PC-9 (cell line): Measurements from ENCODE around the gene FXYD6. TPM values are rescaled to one million over a fixed set of nuclear protein-coding genes. Genes with fewer than 3 reads are reported as not detected.

Experiments
- BruUV-seq: library from RNA; stranded (reverse); fragments of 400-500 nt; replicated peaks from 2 replicates; lab custom pipeline; 2021; lab: Mats Ljungman, UMichigan
- CTCF ChIA-PET: fragments of 300-600 bp; sonication (Branson Sonifier 250); formaldehyde crosslinking; loops from one replicate; lab custom pipeline; 2022; ENCODE audit warnings: antibody characterized with exemption; lab: Charles Lee
- POLR2A ChIA-PET: fragments of 300-600 bp; sonication (Branson Sonifier 250); formaldehyde crosslinking; loops from one replicate; lab custom pipeline; 2022; ENCODE audit warnings: antibody characterized with exemption; ENCODE audit not compliant: unreplicated experiment; lab: Charles Lee
- DNase-seq, 2 experiments: peaks; one replicate each; pipeline versions ENCODE4 v3.0.0 to v3.0.0-alpha.2; 2015 to 2022; ENCODE audit warnings: mixed read lengths in 1 of 2
- H2AFZ ChIP-seq: fragments of 200-600 bp; sonication (generic); 2 replicates; pipeline ENCODE4 v1.8.1; 2017; ENCODE audit warnings: antibody characterized with exemption
- H3F3A ChIP-seq: fragments of 200-600 bp; sonication (generic); 2 replicates; pipeline ENCODE4 v1.8.1; 2017; ENCODE audit warnings: antibody characterized with exemption, mild to moderate bottlenecking, low read depth; ENCODE audit not compliant: insufficient read depth
- H3K27ac ChIP-seq: fragments of 200-600 bp; sonication (generic); 2 replicates; pipeline ENCODE4 v1.6.1; 2016; ENCODE audit warnings: mixed run types
- H3K27me3 ChIP-seq: fragments of 200-600 bp; sonication (generic); 2 replicates; pipeline ENCODE4 v1.6.1; 2016; ENCODE audit warnings: low read depth, mixed run types; ENCODE audit not compliant: insufficient read depth
- H3K36me3 ChIP-seq: fragments of 200-600 bp; sonication (generic); 2 replicates; pipeline ENCODE4 v1.6.1; 2016; ENCODE audit warnings: low read depth, mixed run types
- H3K4me1 ChIP-seq: fragments of 200-600 bp; sonication (generic); replicated peaks from 2 replicates; pipeline ENCODE4 v1.6.1; 2016; ENCODE audit warnings: mixed run types; ENCODE audit not compliant: insufficient read depth
- H3K4me2 ChIP-seq: fragments of 200-600 bp; sonication (generic); 2 replicates; pipeline ENCODE4 v1.6.1; 2017; ENCODE audit warnings: mixed run types
- H3K4me3 ChIP-seq: fragments of 200-600 bp; sonication (generic); 2 replicates; pipeline ENCODE4 v1.6.1; 2016; ENCODE audit warnings: mixed run types
- H3K79me2 ChIP-seq: fragments of 200-600 bp; sonication (generic); 2 replicates; pipeline ENCODE4 v1.6.1; 2017; ENCODE audit warnings: low read depth, mixed run types
- H3K9me2 ChIP-seq: fragments of 200-600 bp; sonication (generic); 2 replicates; pipeline ENCODE4 v1.8.1; 2017; ENCODE audit warnings: mild to moderate bottlenecking; ENCODE audit not compliant: insufficient read depth
- H3K9me3 ChIP-seq: fragments of 200-600 bp; sonication (generic); 2 replicates; pipeline ENCODE4 v1.8.1; 2016; ENCODE audit warnings: low read depth; ENCODE audit not compliant: insufficient read depth
- H4K20me1 ChIP-seq: fragments of 200-600 bp; sonication (generic); 2 replicates; pipeline ENCODE4 v1.8.1; 2017; ENCODE audit not compliant: insufficient read depth
- EZH2 ChIP-seq: fragments of 200-600 bp; sonication (generic); IDR thresholded peaks from 2 replicates; pipeline ENCODE4 v1.8.0; 2017; ENCODE audit warnings: antibody characterized with exemption, low read depth
- intact Hi-C: fragments of 100-400 bp; cut with micrococcal nuclease; formaldehyde crosslinking; loops from one replicate; pipeline ENCODE4 v1.10.0; 2022; ENCODE audit not compliant: unreplicated experiment
- total RNA-seq: library from RNA; stranded (reverse); gene quantifications from 2 replicates; pipeline ENCODE4 v1.2.3, GENCODE V29; 2021
- TF ChIP-seq, protein P1 (sequence below): fragments of 200-600 bp; sonication (generic); conservative IDR thresholded peaks from 2 replicates; pipeline ENCODE4 v1.6.1; 2017; ENCODE audit warnings: mixed run types, antibody characterized with exemption, mild to moderate bottlenecking, moderate library complexity

The FXYD6 gene
- total RNA-seq, 1 experiment from 2014 or later = 0.20 TPM

DNA sequence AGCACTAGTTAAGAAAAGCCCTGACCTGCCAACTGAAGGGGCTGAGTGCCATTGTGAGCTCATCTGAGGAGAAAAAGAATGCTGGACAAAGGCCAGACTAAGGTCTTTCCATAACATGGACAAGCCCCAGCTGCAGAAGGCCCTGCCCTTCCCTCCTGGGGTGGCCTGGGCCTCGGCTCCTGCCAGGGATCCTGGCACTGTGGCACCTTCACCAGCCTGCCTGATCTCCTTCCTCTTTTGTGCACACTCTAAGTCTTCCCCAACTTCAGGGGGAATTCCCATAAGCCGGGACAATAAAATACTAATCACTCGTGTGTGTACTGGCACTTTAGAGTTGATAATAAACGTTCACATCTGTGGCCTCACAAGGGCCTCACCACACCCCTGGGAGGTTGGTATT, 42.9 kb upstream of the FXYD6 start:
- no peak overlapping the region for H3K4me2 ChIP-seq
- no peak overlapping the region for H3K4me3 ChIP-seq
- intact Hi-C loops = no loop called here
- no peak overlapping the region for H3K27ac ChIP-seq
- BruUV-seq = no TSS peak
- no peak for DNase-seq
- no peaks in the 10 kb centered on the region for H3K4me1 ChIP-seq
- CTCF ChIA-PET = no interaction called here
- POLR2A ChIA-PET = interaction anchor here (0.6 kb wide), 1 partner anchor 13 kb away, joined by 4 read pairs; no protein-coding TSS in a partner anchor
- no peaks in the 10 kb centered on the region for H3K9me3 ChIP-seq
- H2AFZ ChIP-seq = no peak overlapping the region
- no peaks in the 10 kb centered on the region for H3K27me3 ChIP-seq
- H3K9me2 ChIP-seq = no peaks in the 10 kb centered on the region
- H3K36me3 ChIP-seq = 0 out of 2 replicates have a peak, but pooled peaks cover 4% of the 10 kb centered on the region
- H3K79me2 ChIP-seq = no peaks in the 10 kb centered on the region
- H3F3A ChIP-seq = no peaks in the 10 kb centered on the region; the same call in 1 of the 2 replicates
- no peak for TF ChIP-seq EZH2
- TF ChIP-seq, protein P1, sequence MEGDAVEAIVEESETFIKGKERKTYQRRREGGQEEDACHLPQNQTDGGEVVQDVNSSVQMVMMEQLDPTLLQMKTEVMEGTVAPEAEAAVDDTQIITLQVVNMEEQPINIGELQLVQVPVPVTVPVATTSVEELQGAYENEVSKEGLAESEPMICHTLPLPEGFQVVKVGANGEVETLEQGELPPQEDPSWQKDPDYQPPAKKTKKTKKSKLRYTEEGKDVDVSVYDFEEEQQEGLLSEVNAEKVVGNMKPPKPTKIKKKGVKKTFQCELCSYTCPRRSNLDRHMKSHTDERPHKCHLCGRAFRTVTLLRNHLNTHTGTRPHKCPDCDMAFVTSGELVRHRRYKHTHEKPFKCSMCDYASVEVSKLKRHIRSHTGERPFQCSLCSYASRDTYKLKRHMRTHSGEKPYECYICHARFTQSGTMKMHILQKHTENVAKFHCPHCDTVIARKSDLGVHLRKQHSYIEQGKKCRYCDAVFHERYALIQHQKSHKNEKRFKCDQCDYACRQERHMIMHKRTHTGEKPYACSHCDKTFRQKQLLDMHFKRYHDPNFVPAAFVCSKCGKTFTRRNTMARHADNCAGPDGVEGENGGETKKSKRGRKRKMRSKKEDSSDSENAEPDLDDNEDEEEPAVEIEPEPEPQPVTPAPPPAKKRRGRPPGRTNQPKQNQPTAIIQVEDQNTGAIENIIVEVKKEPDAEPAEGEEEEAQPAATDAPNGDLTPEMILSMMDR = no peak
- H4K20me1 ChIP-seq = peaks cover 13% of the 10 kb centered on the region

DNA sequence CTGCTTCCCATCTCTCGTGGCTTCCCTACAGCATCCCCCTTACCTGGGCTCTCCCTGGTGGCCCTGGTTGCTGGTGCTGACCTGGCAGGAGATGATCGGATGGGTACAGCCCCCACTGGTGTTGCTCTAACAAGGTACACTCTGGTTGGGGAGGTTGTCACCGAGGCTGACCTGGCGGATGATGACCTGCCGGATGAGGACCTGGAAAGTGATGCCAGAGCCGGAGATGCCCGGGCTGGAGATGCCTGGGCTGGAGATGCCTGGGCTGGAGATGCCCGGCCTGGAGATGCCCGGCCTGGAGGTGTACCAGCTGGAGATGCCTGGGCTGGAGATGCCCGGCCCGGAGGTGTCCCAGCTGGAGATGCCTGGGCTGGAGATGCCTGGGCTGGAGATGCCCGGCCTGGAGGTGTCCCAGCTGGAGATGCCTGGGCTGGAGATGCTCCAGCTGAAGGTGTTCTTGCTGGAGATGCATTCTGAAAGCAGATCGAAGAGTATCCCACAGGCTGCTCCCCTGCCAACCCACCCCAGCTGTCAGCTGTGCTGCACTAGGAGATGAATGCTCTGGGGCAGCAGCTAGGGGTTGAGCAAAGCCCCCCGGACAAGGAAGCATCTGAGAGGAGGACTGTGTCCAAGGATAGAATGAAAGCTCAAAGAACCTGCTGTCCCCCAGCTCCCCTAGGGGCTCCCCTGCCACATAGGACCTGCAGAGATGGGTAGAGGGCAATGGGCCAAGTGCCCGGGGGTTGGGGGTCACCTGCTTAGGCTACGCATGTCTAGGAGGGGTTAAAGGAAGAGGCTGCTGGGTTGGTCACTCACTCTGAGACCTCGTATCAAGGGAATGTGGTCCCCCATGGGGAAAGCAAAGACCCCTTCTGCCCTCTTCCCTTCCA, 42.2 kb upstream of the FXYD6 start:
- H2AFZ ChIP-seq = no peak overlapping the region
- no peak overlapping the region for H3K4me3 ChIP-seq
- no peak for DNase-seq
- intact Hi-C loops = no loop called here
- TF ChIP-seq EZH2 = no peak
- TF ChIP-seq, protein P1 = no peak
- H3K9me3 ChIP-seq = no peaks in the 10 kb centered on the region
- H3K27me3 ChIP-seq = no peaks in the 10 kb centered on the region
- no peak overlapping the region for H3K4me2 ChIP-seq
- H3K9me2 ChIP-seq = no peaks in the 10 kb centered on the region
- H3K27ac ChIP-seq = no peak overlapping the region
- no TSS peak for BruUV-seq
- ChIA-PET POLR2A (interaction anchor here (0.6 to 0.9 kb wide), 2 partner anchors 11 to 14 kb away, joined by 3 to 4 read pairs; no protein-coding TSS in a partner anchor), CTCF (no interaction called here)
- H3K4me1 ChIP-seq = no peaks in the 10 kb centered on the region
- no peaks in the 10 kb centered on the region; the same call in 1 of the 2 replicates for H3F3A ChIP-seq
- no peaks in the 10 kb centered on the region for H3K79me2 ChIP-seq
- peaks cover 13% of the 10 kb centered on the region for H4K20me1 ChIP-seq
- H3K36me3 ChIP-seq = peaks cover 6% of the 10 kb centered on the region; the same call in 1 of the 2 replicates

DNA sequence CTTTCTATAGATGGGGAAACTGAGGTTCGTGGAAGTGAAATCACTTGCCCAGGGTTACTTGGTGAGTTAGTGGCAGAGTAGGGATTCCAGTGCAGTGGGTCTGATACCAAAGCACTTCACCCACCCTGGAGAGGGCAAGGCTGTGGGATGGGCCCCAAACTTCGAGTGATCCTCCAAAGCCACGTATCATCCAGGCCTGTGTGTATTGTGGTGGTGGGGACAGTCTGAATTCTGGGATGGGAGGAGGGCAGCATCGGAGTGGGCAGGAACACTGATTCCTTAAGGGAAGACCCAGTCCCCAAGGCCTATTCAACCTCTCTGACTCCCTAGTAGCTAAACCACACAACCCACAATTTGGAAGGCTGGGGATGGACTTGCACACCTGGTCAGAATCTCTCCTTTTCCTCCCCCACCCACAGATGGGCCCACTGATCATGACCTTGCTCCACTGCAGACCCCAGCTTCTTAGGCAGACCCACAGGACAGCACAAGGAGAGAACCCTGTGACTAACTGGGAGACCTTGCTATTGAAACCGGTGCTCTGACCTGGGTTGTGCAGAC, 41.2 kb upstream of the FXYD6 start:
- POLR2A ChIA-PET = interaction anchor here (0.9 kb wide), 1 partner anchor 10 kb away, joined by 3 read pairs; no protein-coding TSS in a partner anchor

More for the DNA sequence above, 41.2 kb upstream of the FXYD6 start:
- H3K4me2 ChIP-seq = no peak overlapping the region
- H4K20me1 ChIP-seq = peaks cover 13% of the 10 kb centered on the region
- DNase-seq = no peak
- H3K27ac ChIP-seq = no peak overlapping the region
- intact Hi-C loops = no loop called here
- peaks cover 10% of the 10 kb centered on the region; the same call in 1 of the 2 replicates for H3K36me3 ChIP-seq
- no peaks in the 10 kb centered on the region for H3K4me1 ChIP-seq
- no TSS peak for BruUV-seq
- H3K9me3 ChIP-seq = no peaks in the 10 kb centered on the region
- H3K4me3 ChIP-seq = no peak overlapping the region
- H3K79me2 ChIP-seq = no peaks in the 10 kb centered on the region
- H3F3A ChIP-seq = no peaks in the 10 kb centered on the region; the same call in 1 of the 2 replicates
- H3K27me3 ChIP-seq = no peaks in the 10 kb centered on the region
- H2AFZ ChIP-seq = no peak overlapping the region
- no peaks in the 10 kb centered on the region for H3K9me2 ChIP-seq
- CTCF ChIA-PET = no interaction called here
- TF ChIP-seq EZH2 = no peak
- TF ChIP-seq, protein P1 = no peak
